NCI-H1092 (cell line): Measurements from ENCODE around the gene LSAMP.

Experiments used
- DNase-seq: peaks from one replicate; lab custom pipeline; 2025; lab: John Stamatoyannopoulos, UW

The LSAMP gene

GRCh38 chr3:116161575-116162525 is 283.4 kb downstream of the LSAMP start:
- DNase-seq = no peak

GRCh38 chr3:116160594-116160993 is 284.7 kb downstream of the LSAMP start:
- no peak for DNase-seq

- no peak for DNase-seq
These were observed 289.4 kb downstream of the LSAMP start for GRCh38 chr3:116155841-116156240.

GRCh38 chr3:116154389-116154788 is 290.9 kb downstream of the LSAMP start:
- no peak for DNase-seq

GRCh38 chr3:116153174-116153573 is 292.1 kb downstream of the LSAMP start:
- no peak for DNase-seq

- DNase-seq = no peak
These were observed 294.6 kb downstream of the LSAMP start for GRCh38 chr3:116150655-116151167.

GRCh38 chr3:116148881-116149851 is 296.1 kb downstream of the LSAMP start:
- DNase-seq = peak; percentile 55

- no peak for DNase-seq
These were observed 299.7 kb downstream of the LSAMP start for GRCh38 chr3:116145613-116146012.

GRCh38 chr3:116141724-116142123 is 303.6 kb downstream of the LSAMP start:
- no peak for DNase-seq

GRCh38 chr3:116140100-116140689 is 305.1 kb downstream of the LSAMP start:
- peak; percentile 33 for DNase-seq

- DNase-seq = no peak
These were observed 305.6 kb downstream of the LSAMP start for GRCh38 chr3:116139641-116140040.

- no peak for DNase-seq
These were observed 309.7 kb downstream of the LSAMP start for GRCh38 chr3:116135457-116136085.

- DNase-seq = no peak
These were observed 315.9 kb downstream of the LSAMP start for GRCh38 chr3:116129187-116129946.

GRCh38 chr3:116127464-116127863 is 317.8 kb downstream of the LSAMP start:
- DNase-seq = no peak

GRCh38 chr3:116124166-116124565 is 321.1 kb downstream of the LSAMP start:
- no peak for DNase-seq

- no peak for DNase-seq
These were observed 326.7 kb downstream of the LSAMP start for GRCh38 chr3:116118475-116119169.

GRCh38 chr3:116114586-116114985 is 330.7 kb downstream of the LSAMP start:
- no peak for DNase-seq

GRCh38 chr3:116112696-116113095 is 332.6 kb downstream of the LSAMP start:
- DNase-seq = no peak

- DNase-seq = no peak
These were observed 333.5 kb downstream of the LSAMP start for GRCh38 chr3:116111765-116112164.
